ENCODE data around the gene NCAPG2. TPM values are rescaled to one million over a fixed set of nuclear protein-coding genes. Genes with fewer than 3 reads are reported as not detected.

The NCAPG2 gene
- polyA plus RNA-seq, 2 of the 4 experiments (the other 2 are of a cell fraction) = 53.8 to 63.0 TPM

DNA sequence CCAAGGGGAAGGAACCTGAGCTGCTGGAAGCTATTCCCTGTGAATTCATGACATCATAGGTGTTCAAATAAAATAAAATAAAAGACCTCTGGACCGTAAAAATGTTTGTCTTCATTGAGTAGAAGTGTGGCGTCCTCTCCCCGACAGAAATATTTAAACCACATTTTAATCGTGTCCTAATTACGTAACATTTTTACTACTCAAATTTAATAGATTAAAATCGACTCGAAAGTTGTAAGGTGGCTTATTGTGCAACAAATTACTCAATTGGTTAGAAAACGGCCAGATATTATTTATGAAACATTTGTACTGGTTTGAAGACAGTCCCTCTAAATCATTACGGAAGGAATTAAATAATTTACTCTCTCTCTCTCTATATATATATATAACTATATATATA lies 15.5 kb upstream of the NCAPG2 start (continued):
- TF ChIP-seq TFCP2L1 (CRISPR knock-in tag; IDR thresholded peaks at IDR 0.05) (no peak), FOSB (CRISPR knock-in tag; IDR thresholded peaks at IDR 0.05) (no peak)

DNA sequence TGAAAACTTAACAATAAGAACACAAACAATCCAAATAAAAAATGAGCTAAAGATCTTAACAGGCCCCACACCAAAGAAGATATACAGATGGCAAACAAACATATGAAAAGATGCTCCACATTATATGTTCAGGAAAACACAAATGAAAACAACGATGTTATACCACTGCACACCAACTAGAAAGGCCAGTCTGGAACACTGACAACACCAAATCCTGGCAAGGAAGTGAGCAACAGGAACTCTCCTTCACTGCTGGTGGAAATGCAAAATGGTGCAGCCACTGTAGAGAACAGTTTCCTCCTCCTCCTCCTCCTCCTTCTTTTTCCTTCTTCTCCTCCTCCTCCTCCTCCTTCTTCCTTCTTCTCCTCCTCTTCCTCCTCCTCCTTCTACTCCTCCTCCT lies 12.2 kb upstream of the NCAPG2 start:
- Histone ChIP-seq H3K4me1 (no peaks in the 10 kb centered on the region), H3K27ac (no peak overlapping the region), H3K4me2 (no peak overlapping the region), H3K9me3 (no peaks in the 10 kb centered on the region), H3K4me3 (no peak overlapping the region)
- no peak for FAIRE-seq
- CTCF ChIA-PET = interaction anchor here (0.7 kb wide), 1 partner anchor 11 kb away, joined by 3 read pairs; no protein-coding TSS in a partner anchor
- no peak for TF ChIP-seq ZSCAN20 (CRISPR knock-in tag; IDR thresholded peaks at IDR 0.05)
- TF ChIP-seq NPAS2 (CRISPR knock-in tag; IDR thresholded peaks at IDR 0.05; ENCODE audit: borderline replicate concordance) = no peak
- TF ChIP-seq RARB (CRISPR knock-in tag; IDR thresholded peaks at IDR 0.05) = no peak
- TF ChIP-seq MAFK (IDR thresholded peaks at IDR 0.05; ENCODE audit: partially characterized antibody) = no peak
- TF ChIP-seq RCOR1 (IDR thresholded peaks at IDR 0.05; ENCODE audit: low read depth, low read length) = no peak
- no peak for TF ChIP-seq CBX8 (IDR thresholded peaks at IDR 0.05)
- TF ChIP-seq, protein P1, sequence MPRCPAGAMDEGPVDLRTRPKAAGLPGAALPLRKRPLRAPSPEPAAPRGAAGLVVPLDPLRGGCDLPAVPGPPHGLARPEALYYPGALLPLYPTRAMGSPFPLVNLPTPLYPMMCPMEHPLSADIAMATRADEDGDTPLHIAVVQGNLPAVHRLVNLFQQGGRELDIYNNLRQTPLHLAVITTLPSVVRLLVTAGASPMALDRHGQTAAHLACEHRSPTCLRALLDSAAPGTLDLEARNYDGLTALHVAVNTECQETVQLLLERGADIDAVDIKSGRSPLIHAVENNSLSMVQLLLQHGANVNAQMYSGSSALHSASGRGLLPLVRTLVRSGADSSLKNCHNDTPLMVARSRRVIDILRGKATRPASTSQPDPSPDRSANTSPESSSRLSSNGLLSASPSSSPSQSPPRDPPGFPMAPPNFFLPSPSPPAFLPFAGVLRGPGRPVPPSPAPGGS (IDR thresholded peaks at IDR 0.05) = no peak
- TF ChIP-seq, protein P2, sequence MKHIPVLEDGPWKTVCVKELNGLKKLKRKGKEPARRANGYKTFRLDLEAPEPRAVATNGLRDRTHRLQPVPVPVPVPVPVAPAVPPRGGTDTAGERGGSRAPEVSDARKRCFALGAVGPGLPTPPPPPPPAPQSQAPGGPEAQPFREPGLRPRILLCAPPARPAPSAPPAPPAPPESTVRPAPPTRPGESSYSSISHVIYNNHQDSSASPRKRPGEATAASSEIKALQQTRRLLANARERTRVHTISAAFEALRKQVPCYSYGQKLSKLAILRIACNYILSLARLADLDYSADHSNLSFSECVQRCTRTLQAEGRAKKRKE (CRISPR knock-in tag; IDR thresholded peaks at IDR 0.05; ENCODE audit: low read depth) = no peak
- ATAC-seq = peak; percentile 25 to 56; a peak in 1 of 6 replicates
- no peak for DNase-seq (ENCODE audit: low read depth in 1 of 2, low spot score in 1 of 2)
- 39% methylated on average over 1 of the region's 1 CpG for WGBS (ENCODE audit: missing lambda C conversion rate)
- POLR2A ChIA-PET = no interaction called here

DNA sequence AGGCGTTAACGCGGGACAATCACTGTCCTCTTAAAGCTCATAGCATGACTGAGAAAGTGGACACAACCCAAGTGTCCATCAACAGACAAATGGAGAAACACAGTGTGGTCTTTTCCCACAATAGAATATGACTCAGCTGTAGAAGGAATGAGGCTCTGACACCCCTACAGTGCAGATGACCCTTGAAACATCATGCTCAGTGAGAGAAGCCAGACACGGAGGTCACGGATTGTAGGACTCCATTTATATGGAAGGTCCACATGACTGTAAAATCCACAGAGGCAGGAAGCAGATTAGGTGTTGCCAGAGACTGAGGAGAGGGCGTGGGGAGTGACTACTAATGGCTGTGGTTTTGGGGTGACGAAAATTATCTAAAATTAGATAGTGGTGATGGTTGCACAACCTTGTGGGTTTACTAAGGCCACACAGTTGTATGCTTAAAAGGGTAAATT lies 6.1 kb upstream of the NCAPG2 start:
- no peaks in the 10 kb centered on the region for H3K9me3 ChIP-seq
- 75% methylated on average over 7 of the region's 7 CpGs for WGBS (ENCODE audit: missing lambda C conversion rate)
- H3K4me1 ChIP-seq = peaks cover 5% of the 10 kb centered on the region; the same call in 1 of the 3 replicates
- H3K4me3 ChIP-seq = no peak overlapping the region
- FAIRE-seq (no peak), ATAC-seq (no peak), DNase-seq (ENCODE audit: low read depth in 1 of 2, low spot score in 1 of 2) (no peak)
- H3K27ac ChIP-seq = no peak overlapping the region
- ChIA-PET POLR2A (no interaction called here), CTCF (interaction anchor here (1.3 to 1.9 kb wide), 2 partner anchors 9 to 16 kb away, joined by 3 to 4 read pairs; no protein-coding TSS in a partner anchor)
- H3K4me2 ChIP-seq = no peak overlapping the region
- TF ChIP-seq ZSCAN20 (CRISPR knock-in tag; IDR thresholded peaks at IDR 0.05) (no peak), EP300 (IDR thresholded peaks at IDR 0.05) (no peak), GATA3 (IDR thresholded peaks at IDR 0.05; ENCODE audit: borderline replicate concordance) (no peak), ZFP36 (IDR thresholded peaks at IDR 0.05; ENCODE audit: borderline replicate concordance, partially characterized antibody) (no peak), RCOR1 (IDR thresholded peaks at IDR 0.05; ENCODE audit: low read depth, low read length) (no peak), RNF2 (IDR thresholded peaks at IDR 0.05; ENCODE audit: borderline replicate concordance, low read depth) (no peak), TP53 (CRISPR knock-in tag; IDR thresholded peaks at IDR 0.05) (no peak), TFCP2L1 (CRISPR knock-in tag; IDR thresholded peaks at IDR 0.05) (no peak), ESRRA (IDR thresholded peaks at IDR 0.05; ENCODE audit: borderline replicate concordance, low read length) (no peak), HOXB13 (CRISPR knock-in tag; IDR thresholded peaks at IDR 0.05; ENCODE audit: low read depth) (no peak), NPAS2 (CRISPR knock-in tag; IDR thresholded peaks at IDR 0.05; ENCODE audit: borderline replicate concordance) (no peak), HOXB5 (CRISPR knock-in tag; IDR thresholded peaks at IDR 0.05) (no peak), SREBF2 (IDR thresholded peaks at IDR 0.05) (no peak), CHD4 (IDR thresholded peaks at IDR 0.05; ENCODE audit: borderline replicate concordance) (no peak), RFX5 (IDR thresholded peaks at IDR 0.05) (no peak), RARB (CRISPR knock-in tag; IDR thresholded peaks at IDR 0.05) (no peak), FOSB (CRISPR knock-in tag; IDR thresholded peaks at IDR 0.05) (no peak)
- TF ChIP-seq, protein P1 (IDR thresholded peaks at IDR 0.05) = no peak
- TF ChIP-seq, protein P3, sequence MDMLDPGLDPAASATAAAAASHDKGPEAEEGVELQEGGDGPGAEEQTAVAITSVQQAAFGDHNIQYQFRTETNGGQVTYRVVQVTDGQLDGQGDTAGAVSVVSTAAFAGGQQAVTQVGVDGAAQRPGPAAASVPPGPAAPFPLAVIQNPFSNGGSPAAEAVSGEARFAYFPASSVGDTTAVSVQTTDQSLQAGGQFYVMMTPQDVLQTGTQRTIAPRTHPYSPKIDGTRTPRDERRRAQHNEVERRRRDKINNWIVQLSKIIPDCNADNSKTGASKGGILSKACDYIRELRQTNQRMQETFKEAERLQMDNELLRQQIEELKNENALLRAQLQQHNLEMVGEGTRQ (IDR thresholded peaks at IDR 0.05) = no peak
- TF ChIP-seq, protein P4, sequence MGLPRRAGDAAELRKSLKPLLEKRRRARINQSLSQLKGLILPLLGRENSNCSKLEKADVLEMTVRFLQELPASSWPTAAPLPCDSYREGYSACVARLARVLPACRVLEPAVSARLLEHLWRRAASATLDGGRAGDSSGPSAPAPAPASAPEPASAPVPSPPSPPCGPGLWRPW (IDR thresholded peaks at IDR 0.05) = no peak
